ENCODE measurements around the gene SI. TPM values are rescaled to one million over a fixed set of nuclear protein-coding genes. Genes with fewer than 3 reads are reported as not detected.
A peak's percentile ranks its signal among the peaks of the same experiment; 100 is the strongest.
"Not testable (repeated sequence)": the region's sequence is repeated elsewhere in the genome, so short reads cannot be mapped to it uniquely, and the experiment has no call there.

SI gene
- total RNA-seq = not detected

GRCh38 chr3:165078293-165078692, at the start of gene SI:
Gene SI (minus strand): TSS chr3:165078496. CDS start chr3:165076012, 2,484 bp downstream.
- no peak for FAIRE-seq
- no peak for DNase-seq (ENCODE audit: low spot score in 2 of 2)

DNA sequence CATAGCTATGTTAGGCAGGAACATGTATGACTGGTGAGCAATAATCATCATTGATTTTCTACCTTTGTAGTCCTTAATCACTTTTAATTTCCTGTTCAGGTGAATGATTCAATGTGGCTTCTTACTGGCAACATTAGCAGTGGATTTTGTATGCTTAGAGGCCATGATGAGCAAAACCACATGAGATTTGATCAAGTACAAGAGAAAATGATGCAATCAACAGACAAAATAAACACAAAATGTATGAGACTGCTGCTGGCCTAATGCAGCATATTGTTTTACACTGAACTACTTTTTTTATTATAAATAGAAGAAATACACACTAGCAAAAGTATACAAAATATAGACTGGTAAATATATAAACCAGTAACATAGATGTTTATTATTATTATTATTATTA, 47.5 kb upstream of the SI start:
- no peak for DNase-seq (ENCODE audit: low spot score in 2 of 2)
- FAIRE-seq = no peak

GRCh38 chr3:165111401-165111800, 33.1 kb upstream of the SI start:
- peak; percentile 26 for FAIRE-seq
- no peak for DNase-seq (ENCODE audit: low spot score in 2 of 2)

DNA sequence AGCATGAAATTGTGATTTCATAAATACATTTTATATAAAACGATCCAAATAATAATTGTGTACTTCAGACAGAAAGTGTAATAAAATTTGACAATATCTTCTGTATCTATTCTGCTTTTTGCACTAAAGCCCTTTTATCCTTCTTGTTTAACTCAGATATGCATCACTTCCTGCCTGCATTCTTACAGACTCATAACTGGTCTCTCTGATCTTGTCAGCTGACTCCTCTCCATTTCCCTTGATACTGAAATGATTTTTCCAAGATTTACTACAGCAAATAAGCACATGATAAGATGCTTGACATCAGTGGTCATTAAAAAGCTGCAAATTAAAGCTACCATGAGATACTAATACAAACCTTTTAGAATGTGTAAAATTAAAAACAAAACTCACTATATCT, 25.3 kb upstream of the SI start:
- DNase-seq (ENCODE audit: low spot score in 2 of 2) = no peak
- no peak for FAIRE-seq

DNA sequence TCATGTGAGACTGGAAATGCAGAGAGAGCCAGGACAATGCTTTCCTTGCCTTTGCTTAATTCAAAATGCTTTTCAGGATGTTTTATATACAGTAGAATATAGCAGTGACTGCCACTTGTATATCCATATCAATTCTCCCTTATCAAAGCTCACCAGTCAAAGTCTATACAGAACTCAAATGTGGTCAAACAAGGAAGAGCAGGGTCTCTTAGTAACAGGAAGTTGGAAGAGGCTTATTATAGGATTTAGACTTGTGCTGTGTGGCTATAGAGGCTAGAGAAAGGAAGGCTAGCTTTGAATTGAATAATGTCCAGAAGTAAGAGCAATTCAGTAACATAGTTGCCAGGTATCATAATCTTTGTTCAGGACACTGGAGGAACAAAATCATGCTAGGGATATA, 4.4 kb upstream of the SI start:
- FAIRE-seq = no peak
- DNase-seq (ENCODE audit: low spot score in 2 of 2) = no peak

GRCh38 chr3:165081183-165081582, 2.9 kb upstream of the SI start:
- FAIRE-seq (peak; percentile 45), DNase-seq (ENCODE audit: low spot score in 2 of 2) (no peak)

DNA sequence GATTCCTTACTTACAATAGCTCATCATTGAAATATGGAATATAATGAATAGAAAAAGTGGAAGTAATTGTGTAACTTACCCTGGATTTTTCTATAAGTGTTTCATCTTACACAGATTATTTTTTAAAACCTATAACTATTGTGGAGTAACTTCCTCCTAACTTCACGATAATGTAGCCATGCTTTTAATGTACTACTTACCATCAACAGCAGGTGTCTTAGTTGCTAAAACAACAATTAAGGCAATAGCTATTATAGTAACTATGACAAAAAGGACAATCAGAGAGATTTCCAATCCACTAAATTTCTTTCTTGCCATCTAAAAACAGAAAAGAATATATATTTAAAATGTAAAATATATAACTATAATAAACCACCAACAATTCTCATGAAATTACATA, 2.6 kb downstream of the SI start:
- no peak for FAIRE-seq
- no peak for DNase-seq (ENCODE audit: low spot score in 2 of 2)

DNA sequence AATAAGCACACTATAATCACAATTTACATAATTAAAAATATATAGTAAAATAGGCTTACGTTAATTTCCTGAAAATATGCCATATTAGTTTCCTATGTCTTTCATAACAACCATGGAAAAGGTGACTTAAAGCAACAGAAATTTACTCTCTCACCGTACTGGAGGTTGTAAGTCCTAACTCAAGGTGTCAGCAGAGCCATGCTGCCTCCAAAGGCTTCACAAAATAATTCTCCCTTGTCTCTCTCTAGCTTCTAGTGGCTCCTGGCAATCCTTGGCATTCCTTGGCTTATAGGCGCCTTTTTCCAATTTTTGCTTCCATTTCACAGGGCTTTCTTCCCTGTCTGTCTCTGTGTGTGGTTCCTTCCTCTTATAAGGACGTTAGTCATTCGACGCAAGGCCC, 7.6 kb downstream of the SI start:
- FAIRE-seq (no peak), DNase-seq (ENCODE audit: low spot score in 2 of 2) (no peak)

DNA sequence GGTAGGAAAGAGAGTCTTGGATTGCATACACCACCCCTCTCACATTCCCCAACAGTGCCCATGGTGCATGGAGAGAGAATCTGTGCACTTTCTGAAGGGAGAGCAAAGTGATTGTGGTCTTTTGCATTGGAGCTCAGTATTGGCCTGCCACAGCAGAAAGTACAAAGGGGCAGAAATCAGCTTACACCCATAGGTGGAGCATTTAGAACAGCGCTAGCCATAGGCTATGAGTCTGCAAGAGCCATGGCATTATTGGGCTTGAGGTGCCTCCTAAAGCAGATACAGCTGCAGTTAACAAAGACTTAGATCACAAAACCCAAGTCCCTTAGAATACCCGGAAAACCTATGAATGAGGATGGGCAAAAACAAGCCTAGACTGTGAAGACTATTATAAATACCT, 21.8 kb downstream of the SI start:
- DNase-seq (ENCODE audit: low spot score in 2 of 2) (no peak), FAIRE-seq (no peak)

DNA sequence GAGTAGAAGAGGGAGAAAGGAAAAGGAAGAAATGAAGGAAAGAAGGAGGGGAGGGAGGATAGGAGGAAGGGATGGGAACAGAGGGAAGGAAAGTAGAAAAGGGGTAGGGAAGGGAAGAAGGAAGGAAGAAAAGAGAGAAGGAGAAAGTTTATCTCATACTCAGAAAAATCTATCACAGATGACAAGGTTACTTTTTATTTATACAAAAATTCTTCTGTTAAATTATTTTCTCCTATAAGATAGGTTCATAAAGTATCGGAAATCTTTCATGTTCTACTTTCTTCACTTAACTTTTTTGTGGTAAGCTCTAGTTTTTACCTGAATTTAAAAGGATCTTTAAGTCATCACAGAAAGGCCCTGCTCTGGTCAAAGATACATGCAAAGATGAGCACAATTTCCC, 38.1 kb downstream of the SI start:
- no peak for FAIRE-seq
- DNase-seq (ENCODE audit: low spot score in 2 of 2) = no peak

DNA sequence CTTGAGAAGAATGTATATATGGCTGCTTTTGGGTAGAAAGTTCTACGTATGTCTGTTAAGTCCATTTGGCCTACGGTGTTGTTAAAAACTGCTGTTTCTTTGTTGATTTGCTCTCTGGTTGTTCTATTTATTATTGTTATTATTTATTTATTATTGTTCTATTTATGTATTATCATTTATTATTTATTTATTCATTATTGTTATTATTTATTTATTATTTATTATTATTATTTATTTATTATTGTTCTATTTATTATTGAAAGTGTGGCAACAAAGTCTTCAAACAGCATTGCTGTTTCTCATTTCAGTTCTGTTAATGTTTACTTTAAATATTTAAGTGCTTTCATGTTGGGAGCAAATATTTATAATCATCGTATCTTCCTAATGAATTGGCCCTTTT, 66.7 kb downstream of the SI start:
- FAIRE-seq = peak; percentile 93
- no peak for DNase-seq (ENCODE audit: low spot score in 2 of 2)

GRCh38 chr3:164984947-164985346, 93.3 kb downstream of the SI start:
- DNase-seq (ENCODE audit: low spot score in 2 of 2) = no peak
- FAIRE-seq = no peak

DNA sequence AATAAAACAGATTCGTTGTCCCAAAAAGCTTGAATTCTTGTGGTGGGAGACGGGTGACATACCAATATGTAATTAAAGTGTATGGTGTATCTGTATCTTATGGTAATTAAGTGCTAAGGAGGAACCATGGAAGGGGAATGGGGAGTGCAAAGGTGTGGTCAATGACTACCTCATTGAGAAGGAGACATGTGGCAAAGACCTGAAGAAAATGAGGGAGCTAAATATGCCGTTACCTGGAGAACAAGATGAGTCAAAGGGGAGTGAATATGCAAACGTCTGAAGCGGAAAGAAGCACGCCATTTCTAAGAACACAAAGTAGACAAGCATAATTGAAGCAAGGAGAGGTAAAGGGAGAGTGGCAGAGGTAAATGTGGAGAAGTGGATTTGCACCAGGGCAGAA, 115.7 kb downstream of the SI start:
- FAIRE-seq = no peak
- no peak for DNase-seq (ENCODE audit: low spot score in 2 of 2)

- DNase-seq (ENCODE audit: low spot score in 2 of 2) = no peak
- no peak for FAIRE-seq
Measured at GRCh38 chr3:164952966-164953365, 125.3 kb downstream of the SI start.

DNA sequence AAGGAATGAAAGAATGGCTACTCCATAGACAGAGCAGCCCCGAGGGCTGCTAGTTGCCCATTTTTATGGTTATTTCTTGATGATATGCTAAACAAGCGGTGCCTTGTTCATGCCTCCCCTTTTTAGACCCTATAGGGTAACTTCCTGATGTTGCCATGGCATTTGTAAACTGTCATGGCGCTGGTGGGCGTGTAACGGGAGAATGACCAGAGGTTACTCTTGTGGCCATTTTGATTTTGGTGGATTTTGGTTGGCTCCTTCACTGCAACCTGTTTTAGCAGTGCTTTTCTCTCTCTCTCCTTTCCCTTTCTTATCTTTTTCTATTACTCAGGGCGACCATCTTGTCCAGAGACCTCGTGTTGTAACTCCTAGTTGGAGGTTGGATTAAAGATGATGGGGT, 126.9 kb downstream of the SI start:
- not testable (repeated sequence) for DNase-seq (ENCODE audit: low spot score in 2 of 2); FAIRE-seq

DNA sequence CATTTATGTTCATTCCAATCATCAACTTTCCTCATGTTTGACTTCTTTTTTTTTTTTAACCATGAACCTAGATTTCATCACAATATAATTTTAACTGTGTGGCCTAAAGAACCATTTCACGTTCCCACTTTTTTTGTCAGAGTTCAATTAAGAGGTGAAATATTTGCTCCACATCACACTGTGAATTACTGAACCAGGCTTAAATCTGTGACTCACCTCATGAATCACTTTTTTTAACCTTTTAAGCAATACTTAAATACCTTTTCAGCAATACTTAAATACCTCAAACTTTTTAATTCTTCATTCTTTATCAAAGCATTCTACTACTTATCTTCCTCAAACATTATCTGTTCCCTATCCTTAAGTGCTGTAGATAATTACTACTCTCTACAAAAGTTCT, 137.6 kb downstream of the SI start:
- no peak for DNase-seq (ENCODE audit: low spot score in 2 of 2)
- FAIRE-seq = no peak

DNA sequence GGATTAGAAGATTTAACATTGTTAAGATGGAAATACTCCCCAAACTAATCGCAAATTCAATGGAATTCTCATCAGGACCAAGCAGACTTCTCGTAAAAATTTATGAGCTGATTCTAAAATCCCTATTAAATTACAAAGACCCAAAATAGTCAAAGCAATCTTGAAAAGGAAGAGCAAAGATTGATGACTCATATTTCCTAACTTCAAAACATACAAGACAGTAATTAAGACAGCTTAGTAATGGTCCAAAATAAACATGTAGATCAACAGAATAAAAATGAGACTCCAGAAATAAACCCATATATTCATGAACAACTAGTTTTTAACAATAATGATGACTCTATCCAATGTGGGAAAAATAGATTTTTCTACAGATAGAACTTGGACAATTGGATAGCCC, 148.7 kb downstream of the SI start:
- DNase-seq (ENCODE audit: low spot score in 2 of 2) (no peak), FAIRE-seq (no peak)

Small RNAs within 50 kb of the gene (small RNA-seq; reads per million reads assigned to genes)
- gene RF00019 = not detected

Other genes with a start within 250 kb of the SI start
- gene SLITRK3, start 117.9 kb upstream of the SI start, total RNA-seq = 11.0 TPM

Data from frontal cortex (tissue), 4 donors.